NCI-H82 (cell line): ENCODE results near the gene RPH3AL.
"Not testable (repeated sequence)": the region's sequence is repeated elsewhere in the genome, so short reads cannot be mapped to it uniquely, and the experiment has no call there.

Source experiments
- DNase-seq: peaks from one replicate; lab custom pipeline; 2025; lab: John Stamatoyannopoulos, UW

The RPH3AL gene

DNA sequence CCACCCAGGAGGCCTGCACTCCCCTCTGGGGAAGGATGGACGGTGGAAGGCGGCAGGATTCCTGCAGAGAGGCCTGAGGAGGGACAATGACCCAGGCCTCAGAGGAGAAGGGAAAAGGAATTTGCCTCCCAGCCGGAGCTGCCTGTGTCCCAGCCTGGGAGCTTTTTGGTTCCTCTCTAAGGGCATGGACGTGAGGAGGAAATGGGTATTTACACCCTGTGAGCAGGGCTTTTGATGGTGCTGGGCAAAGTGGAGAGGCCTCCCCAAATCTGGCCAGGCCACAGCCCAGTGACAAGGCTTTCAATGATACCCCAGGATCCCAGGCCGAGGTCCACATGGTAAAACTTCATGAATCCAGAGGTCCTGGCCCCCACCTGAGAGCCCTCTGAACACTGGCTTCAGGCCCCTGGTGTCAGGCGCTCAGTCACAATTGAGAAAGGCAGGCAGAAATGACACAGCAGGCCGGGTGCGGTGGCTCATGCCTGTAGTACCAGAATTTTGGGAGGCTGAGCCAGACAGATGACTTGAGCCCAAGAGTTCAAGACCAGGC is 115.1 kb downstream of the RPH3AL start:
- no peak for DNase-seq

- DNase-seq, result no peak
Observed at GRCh38 chr17:236641-237405, 115.8 kb downstream of the RPH3AL start.

DNA sequence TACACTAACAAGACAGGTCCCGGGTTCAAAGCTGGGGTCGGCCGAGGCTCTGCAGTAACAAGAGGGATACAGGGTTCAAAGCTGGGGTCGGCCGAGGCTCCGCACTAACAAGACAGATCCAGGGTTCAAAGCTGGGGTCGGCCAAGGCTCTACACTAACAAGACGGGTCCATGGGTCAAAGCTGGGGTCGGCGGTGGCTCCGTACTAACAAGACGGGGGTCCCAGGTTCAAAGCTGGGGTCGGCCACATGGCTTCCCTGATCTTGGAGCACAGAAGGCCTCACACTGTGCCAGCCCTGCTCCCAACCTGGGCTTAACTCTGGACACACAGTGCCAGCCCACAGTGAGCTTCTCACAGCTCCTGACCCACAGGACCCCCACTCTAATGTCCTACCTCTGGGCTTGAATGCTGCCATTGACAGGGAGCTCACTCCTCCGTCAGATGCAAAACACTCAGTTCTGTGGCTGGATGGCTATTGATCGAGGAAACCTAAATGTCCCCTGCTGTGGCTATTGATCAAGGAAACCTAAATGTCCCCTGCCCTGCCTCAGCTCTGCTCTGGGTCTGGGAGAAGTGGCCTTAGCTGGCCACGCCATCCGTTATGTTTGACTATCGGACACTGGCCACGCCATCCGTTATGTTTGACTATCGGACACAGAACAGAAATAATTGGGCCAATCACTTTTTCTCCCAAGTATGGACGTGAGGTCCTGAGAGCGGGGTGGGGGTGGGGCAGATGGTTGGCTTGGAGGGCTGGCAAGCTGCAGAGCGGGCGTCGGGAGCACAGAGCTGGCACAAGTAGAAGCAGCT is 116.6 kb downstream of the RPH3AL start:
- no peak for DNase-seq

GRCh38 chr17:234994-235830 is 117.4 kb downstream of the RPH3AL start:
- not testable (repeated sequence) for DNase-seq

- not testable (repeated sequence) for DNase-seq
Observed at GRCh38 chr17:234163-234993, 118.2 kb downstream of the RPH3AL start.

- no peak for DNase-seq
Observed at GRCh38 chr17:233473-233941, 119.1 kb downstream of the RPH3AL start.

DNA sequence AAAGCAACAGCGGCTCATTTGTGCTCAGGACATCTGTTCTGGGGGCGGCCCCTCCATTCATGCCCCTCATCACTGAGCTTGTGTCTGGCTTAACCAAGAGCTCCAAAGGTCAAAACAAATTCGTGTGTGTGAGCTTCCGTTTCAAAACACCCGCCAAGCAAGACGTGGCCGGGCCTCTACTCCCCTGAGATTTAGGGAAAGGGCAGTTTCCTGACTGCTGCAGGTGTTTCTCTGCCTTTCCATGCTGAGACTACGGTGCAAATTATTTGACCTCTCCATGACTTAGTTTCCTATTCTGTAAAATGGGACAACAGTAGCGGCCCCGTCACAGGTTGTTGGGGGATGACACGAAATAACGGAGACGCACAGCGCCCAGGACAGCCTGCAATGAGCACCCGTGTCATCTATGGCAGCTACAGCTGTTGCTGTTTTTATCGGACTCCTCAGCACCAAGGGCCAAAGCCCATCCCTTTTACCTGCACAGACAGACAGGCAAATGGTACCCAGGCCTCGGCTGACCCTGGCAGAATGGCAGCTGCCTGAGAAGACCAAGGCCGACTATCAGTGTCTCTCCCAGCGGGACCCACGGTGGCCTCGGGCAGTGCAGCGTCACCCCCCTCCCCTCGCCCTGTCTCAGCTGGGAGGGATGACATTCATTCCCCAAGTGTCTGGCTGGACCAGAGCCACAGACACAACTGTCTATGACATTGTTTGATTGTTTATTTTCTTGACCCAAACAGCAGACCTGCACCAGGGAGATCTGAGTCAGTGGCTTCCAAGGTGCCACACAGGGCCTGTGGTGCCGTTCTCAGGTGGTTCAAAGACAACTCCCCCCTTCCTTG is 120.4 kb downstream of the RPH3AL start:
- DNase-seq, result no peak

GRCh38 chr17:231191-231965 is 121.2 kb downstream of the RPH3AL start:
- DNase-seq, result peak; percentile 37

DNA sequence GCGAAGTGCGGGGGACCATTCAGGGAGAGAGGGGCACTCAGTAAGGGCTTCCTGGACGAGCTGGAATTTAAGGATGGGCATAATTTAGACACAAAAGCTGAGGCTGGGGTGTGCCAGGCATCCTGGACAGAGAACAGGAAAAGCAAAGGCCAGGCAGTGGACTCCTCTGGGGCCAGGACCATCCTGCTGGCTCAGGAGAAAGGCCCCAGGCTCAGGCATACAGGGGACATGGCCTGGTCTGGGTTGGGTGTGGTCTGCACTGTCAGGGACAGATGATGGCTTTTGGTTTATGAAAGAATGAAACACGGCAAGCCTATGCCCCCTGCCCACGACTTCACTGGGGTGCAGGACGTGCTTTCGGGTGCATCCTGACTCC is 122.2 kb downstream of the RPH3AL start:
- DNase-seq, result no peak

DNA sequence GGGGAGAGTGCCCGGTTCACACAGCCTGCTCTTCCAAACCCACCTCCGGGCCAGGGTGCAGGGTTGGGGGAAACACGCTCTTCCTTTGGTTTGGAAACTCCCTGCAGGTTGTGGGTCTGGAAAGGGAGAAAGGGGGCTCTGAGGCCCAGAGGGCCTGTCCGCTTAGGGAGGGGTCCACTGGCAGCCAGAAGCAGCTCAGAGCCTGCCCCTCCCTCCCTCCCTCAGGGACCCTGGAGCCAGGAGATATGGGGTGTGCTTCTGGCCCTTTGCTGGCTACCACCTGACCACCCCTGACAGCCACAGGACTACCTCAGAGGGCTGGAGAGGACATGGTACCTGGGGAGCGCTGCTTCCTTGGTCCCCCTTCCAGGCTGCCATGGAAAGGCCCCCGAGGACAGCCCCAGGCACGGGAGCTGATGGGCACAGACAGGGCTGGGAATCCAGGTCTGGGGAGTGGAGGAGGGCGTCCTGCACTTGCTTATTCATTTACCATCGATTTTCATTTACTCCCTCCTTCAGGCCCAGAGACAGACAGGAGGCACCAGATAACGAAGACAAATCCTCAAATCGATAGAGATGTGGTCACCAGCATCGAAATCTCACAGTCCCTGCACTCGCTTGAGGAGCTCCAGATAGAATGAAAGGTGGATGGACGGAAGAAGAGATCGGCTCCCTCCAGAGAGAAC is 122.8 kb downstream of the RPH3AL start:
- DNase-seq, result no peak

- DNase-seq, result no peak
Observed at GRCh38 chr17:228951-229708, 123.5 kb downstream of the RPH3AL start.

DNA sequence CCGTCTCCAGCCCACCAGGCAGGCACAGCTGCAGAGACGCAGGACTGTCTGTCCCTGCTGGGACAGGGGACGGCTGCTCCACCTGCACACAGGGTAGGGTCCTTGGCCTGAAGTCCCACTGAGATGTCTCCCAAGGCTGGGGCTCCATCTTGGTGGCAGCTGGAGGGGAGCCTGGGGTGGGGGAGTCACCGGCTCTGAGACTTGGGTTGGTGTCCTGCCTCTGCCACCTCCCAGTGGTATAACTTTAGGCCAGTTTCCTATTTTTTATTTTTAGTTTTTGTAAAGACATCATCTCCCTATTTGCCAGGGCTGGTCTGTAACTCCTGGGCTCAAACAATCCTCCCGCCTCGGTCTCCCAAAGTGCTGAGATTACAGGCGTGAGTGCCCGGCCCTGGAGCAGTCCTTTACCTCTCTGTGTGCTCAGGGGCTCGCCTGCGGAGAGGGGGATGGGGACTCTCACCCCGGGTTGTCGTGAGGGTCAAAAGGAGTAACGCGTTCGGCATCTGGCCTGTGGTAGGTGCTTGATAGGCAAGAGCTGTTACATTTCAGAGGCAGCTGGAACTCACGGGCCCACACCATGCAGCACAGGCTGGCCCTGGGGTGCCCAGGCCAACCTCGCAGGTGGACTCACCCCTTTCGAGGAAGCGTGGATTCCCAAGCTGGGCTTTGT is 124.5 kb downstream of the RPH3AL start:
- no peak for DNase-seq

- no peak for DNase-seq
Observed at GRCh38 chr17:227078-227945, 125.3 kb downstream of the RPH3AL start.

DNA sequence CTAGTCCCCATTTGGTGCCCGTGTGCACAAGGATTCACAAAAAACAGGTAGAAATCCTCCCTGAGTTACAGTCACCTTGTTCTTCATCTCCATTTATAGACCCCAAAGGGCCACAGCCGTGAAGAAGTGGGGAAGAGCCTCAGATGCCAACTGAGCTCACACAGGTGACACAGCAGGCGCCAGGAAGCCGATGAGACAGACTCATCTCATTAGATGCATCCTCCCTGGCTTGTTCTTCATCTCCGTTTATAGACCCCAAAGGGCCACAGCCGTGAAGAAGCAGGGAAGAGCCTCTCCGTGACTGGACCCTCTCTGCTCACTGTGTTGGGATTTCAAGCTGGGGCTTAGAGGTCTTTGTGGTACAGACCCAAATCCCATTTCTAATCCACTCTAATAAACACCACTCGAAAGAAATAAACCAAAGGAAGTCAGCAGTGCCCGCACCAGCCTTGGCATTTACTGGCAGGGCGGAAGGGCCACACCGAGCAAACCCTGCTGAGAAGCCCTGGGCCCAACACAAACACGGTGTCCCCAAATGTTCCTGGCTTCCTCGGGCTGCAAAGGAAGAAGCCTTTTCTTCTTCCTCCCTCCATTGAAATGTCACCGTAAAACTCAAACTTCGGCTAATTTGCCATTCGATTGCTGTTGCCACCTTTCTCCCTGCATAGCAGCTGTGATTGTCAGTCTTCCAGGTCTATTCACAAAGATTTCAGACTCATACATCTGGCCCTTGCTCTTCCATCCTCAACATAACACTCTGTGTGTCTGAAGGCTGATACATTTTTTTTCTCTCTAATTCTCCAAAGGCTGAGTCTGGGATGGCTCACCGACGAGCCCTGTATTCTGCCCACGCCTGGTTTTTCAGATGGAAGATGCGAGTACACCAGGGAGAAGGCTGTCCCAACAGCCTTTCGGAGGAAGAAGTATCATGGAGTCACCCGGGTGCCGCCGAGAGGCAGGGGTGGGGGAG is 126.2 kb downstream of the RPH3AL start:
- DNase-seq, result no peak

- no peak for DNase-seq
Observed at GRCh38 chr17:225551-225950, 127.1 kb downstream of the RPH3AL start.
